PC-3 (cell line): Measurements from ENCODE around the gene PDS5A. TPM values are rescaled to one million over a fixed set of nuclear protein-coding genes. Genes with fewer than 3 reads are reported as not detected.

Experiments used
- ATAC-seq: fragments of 200-7000 bp; cut with Tn5 transposase; 2 replicates; pipeline ENCODE4 v1.9.1; 2020; ENCODE audit warnings: mild to moderate bottlenecking, moderate library complexity
- BruUV-seq: library from RNA; stranded (reverse); fragments of 400-500 nt; replicated peaks from 2 replicates; lab custom pipeline; 2021; lab: Mats Ljungman, UMichigan
- CTCF ChIA-PET: fragments of 300-600 bp; sonication (Branson Sonifier 250); formaldehyde crosslinking; loops from one replicate; lab custom pipeline; 2022; ENCODE audit warnings: antibody characterized with exemption; lab: Charles Lee
- POLR2A ChIA-PET: fragments of 300-600 bp; sonication (Branson Sonifier 250); formaldehyde crosslinking; loops from one replicate; lab custom pipeline; 2022; ENCODE audit warnings: antibody characterized with exemption; ENCODE audit not compliant: unreplicated experiment; lab: Charles Lee
- DNase-seq: peaks from one replicate; pipeline ENCODE4 v3.0.0-alpha.2; 2015
- H2AFZ ChIP-seq: fragments of 300-600 bp; sonication (generic); 2 replicates; pipeline ENCODE4 v1.6.0; 2016; ENCODE audit warnings: antibody characterized with exemption, low read length
- H3F3A ChIP-seq: fragments of 300-600 bp; sonication (generic); one replicate; pipeline ENCODE4 v1.6.0; 2017; ENCODE audit warnings: antibody characterized with exemption, low read length, control low read depth, mild to moderate bottlenecking; ENCODE audit not compliant: unreplicated experiment
- H3K27ac ChIP-seq: fragments of 300-600 bp; sonication (generic); 2 replicates; pipeline ENCODE4 v1.5.1; 2016; ENCODE audit warnings: mild to moderate bottlenecking, low read length
- H3K27me3 ChIP-seq: fragments of 300-600 bp; sonication (generic); 2 replicates; pipeline ENCODE4 v1.6.1; 2016; ENCODE audit warnings: low read length, mixed read lengths
- H3K36me3 ChIP-seq: fragments of 300-600 bp; sonication (generic); 2 replicates; pipeline ENCODE4 v1.6.1; 2016; ENCODE audit warnings: low read depth, mixed run types, low read length, mixed read lengths
- H3K4me1 ChIP-seq: fragments of 300-600 bp; sonication (generic); 2 replicates; pipeline ENCODE4 v1.5.1; 2016; ENCODE audit warnings: low read length; ENCODE audit not compliant: insufficient read depth
- H3K4me2 ChIP-seq: fragments of 300-600 bp; sonication (generic); 2 replicates; pipeline ENCODE4 v1.6.0; 2016; ENCODE audit warnings: low read length
- H3K4me3 ChIP-seq: fragments of 300-600 bp; sonication (generic); 2 replicates; pipeline ENCODE4 v1.5.1; 2016; ENCODE audit warnings: mild to moderate bottlenecking, low read length, mixed read lengths
- H3K79me2 ChIP-seq: fragments of 300-600 bp; sonication (generic); 2 replicates; pipeline ENCODE4 v1.6.1; 2017; ENCODE audit warnings: low read length, mixed read lengths
- H3K9ac ChIP-seq: fragments of 300-600 bp; sonication (generic); 2 replicates; pipeline ENCODE4 v1.6.0; 2016; ENCODE audit warnings: mild to moderate bottlenecking, low read length
- H3K9me2 ChIP-seq: fragments of 300-600 bp; sonication (generic); replicated peaks from 2 replicates; pipeline ENCODE4 v1.6.1; 2016; ENCODE audit warnings: mixed run types, low read length, mixed read lengths
- H3K9me3 ChIP-seq: fragments of 300-600 bp; sonication (generic); 2 replicates; pipeline ENCODE4 v1.6.1; 2016; ENCODE audit warnings: low read length, mixed read lengths
- H4K20me1 ChIP-seq: fragments of 300-600 bp; sonication (generic); 2 replicates; pipeline ENCODE4 v1.6.1; 2016; ENCODE audit warnings: low read length, mixed read lengths
- EZH2 ChIP-seq: fragments of 300-600 bp; sonication (generic); IDR thresholded peaks from one replicate; pipeline ENCODE4 v1.6.1; 2017; ENCODE audit warnings: antibody characterized with exemption, mild to moderate bottlenecking, low read length; ENCODE audit not compliant: unreplicated experiment
- EZH2phosphoT487 ChIP-seq: fragments of 300-600 bp; sonication (generic); IDR thresholded peaks from 2 replicates; pipeline ENCODE4 v1.6.1; 2018; ENCODE audit warnings: mild to moderate bottlenecking, antibody characterized with exemption, low read length, borderline replicate concordance
- intact Hi-C: fragments of 100-400 bp; cut with micrococcal nuclease; formaldehyde crosslinking; loops from 2 replicates; pipeline ENCODE4 v1.9.0; 2023
- total RNA-seq: library from RNA; depleted of rRNA; stranded (reverse); fragments of >200 nt; gene quantifications from 2 replicates; pipeline ENCODE4 v1.2.3, GENCODE V29; 2014
- TF ChIP-seq, protein P1 (sequence below): fragments of 300-600 bp; sonication (generic); conservative IDR thresholded peaks from 2 replicates; pipeline ENCODE4 v1.5.1; 2017; ENCODE audit warnings: antibody characterized with exemption, low read depth, mild to moderate bottlenecking, low read length

The PDS5A gene
- total RNA-seq, 1 experiment from 2014 or later = 39.9 TPM

DNA sequence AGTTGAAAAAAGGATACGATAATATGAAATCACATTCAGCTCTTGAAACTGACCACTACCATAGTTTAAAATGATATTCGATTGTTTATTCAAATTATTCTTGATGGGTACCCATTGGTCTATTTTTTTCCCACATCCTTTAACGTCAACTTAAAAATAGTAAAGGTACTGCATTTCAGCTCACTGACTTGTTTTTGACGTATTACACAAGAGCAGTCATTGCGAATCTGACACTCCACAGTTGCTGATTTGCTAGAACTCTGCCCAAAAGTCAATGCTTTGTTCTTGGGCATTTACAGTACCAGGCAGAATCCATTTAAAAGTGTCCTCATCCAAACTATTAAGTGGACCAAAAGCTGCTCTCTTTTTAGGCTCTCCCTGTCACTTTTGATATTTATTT, 1.2 kb upstream of the PDS5A start:
- Histone ChIP-seq H3K4me1 (peaks cover 12% of the 10 kb centered on the region), H3K36me3 (peaks cover 14% of the 10 kb centered on the region; the same call in 1 of the 2 replicates), H3K9ac (no peak overlapping the region), H4K20me1 (0 out of 2 replicates have a peak, but pooled peaks cover 8% of the 10 kb centered on the region), H3K27me3 (no peaks in the 10 kb centered on the region), H3K27ac (no peak overlapping the region), H3K4me2 (no peak overlapping the region), H3K9me2 (no peaks in the 10 kb centered on the region), H3F3A (no peaks in the 10 kb centered on the region), H3K79me2 (peaks cover 34% of the 10 kb centered on the region), H3K9me3 (no peaks in the 10 kb centered on the region), H2AFZ (no peak overlapping the region), H3K4me3 (no peak overlapping the region)
- BruUV-seq = no TSS peak
- DNase-seq (no peak), ATAC-seq (no peak)
- ChIA-PET POLR2A (no interaction called here), CTCF (no interaction called here)
- TF ChIP-seq EZH2phosphoT487 (no peak), EZH2 (no peak)
- TF ChIP-seq, protein P1, sequence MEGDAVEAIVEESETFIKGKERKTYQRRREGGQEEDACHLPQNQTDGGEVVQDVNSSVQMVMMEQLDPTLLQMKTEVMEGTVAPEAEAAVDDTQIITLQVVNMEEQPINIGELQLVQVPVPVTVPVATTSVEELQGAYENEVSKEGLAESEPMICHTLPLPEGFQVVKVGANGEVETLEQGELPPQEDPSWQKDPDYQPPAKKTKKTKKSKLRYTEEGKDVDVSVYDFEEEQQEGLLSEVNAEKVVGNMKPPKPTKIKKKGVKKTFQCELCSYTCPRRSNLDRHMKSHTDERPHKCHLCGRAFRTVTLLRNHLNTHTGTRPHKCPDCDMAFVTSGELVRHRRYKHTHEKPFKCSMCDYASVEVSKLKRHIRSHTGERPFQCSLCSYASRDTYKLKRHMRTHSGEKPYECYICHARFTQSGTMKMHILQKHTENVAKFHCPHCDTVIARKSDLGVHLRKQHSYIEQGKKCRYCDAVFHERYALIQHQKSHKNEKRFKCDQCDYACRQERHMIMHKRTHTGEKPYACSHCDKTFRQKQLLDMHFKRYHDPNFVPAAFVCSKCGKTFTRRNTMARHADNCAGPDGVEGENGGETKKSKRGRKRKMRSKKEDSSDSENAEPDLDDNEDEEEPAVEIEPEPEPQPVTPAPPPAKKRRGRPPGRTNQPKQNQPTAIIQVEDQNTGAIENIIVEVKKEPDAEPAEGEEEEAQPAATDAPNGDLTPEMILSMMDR = no peak
- intact Hi-C loops = loop anchor here (5.0 to 10.0 kb wide), 3 partner anchors 78 to 514 kb away; partner anchors contain the start of genes N4BP2 and UBE2K

- CTCF ChIA-PET = no interaction called here
- H3K4me3 ChIP-seq = peak overlapping the region; percentile 62; the same call in 1 of the 2 replicates
- no peaks in the 10 kb centered on the region for H3K9me2 ChIP-seq
- H3K9me3 ChIP-seq = no peaks in the 10 kb centered on the region
- ATAC-seq = no peak
- intact Hi-C loops = loop anchor here (5.0 to 10.0 kb wide), 3 partner anchors 79 to 514 kb away; partner anchors contain the start of genes N4BP2 and UBE2K
- H3K27ac ChIP-seq = no peak overlapping the region
- no peaks in the 10 kb centered on the region for H3F3A ChIP-seq
- H3K36me3 ChIP-seq = peaks cover 17% of the 10 kb centered on the region; the same call in 1 of the 2 replicates
- DNase-seq = no peak
- peak overlapping the region; percentile 84 for H3K4me2 ChIP-seq
- H3K27me3 ChIP-seq = no peaks in the 10 kb centered on the region
- 0 out of 2 replicates have a peak, but pooled peaks cover 8% of the 10 kb centered on the region for H4K20me1 ChIP-seq
- H3K9ac ChIP-seq = peak overlapping the region; percentile 72
- peaks cover 12% of the 10 kb centered on the region for H3K4me1 ChIP-seq
- H2AFZ ChIP-seq = peak overlapping the region; percentile 99
- BruUV-seq = no TSS peak
- TF ChIP-seq, protein P1 = no peak
- no peak for TF ChIP-seq EZH2phosphoT487
- no peak for TF ChIP-seq EZH2
- peaks cover 40% of the 10 kb centered on the region for H3K79me2 ChIP-seq
- POLR2A ChIA-PET = no interaction called here
Observed at GRCh38 chr4:39978378-39978775, 666 bp upstream of the PDS5A start.

- Histone ChIP-seq H3K4me3 (peak overlapping the region; percentile 96), H3K4me1 (peaks cover 12% of the 10 kb centered on the region), H2AFZ (peak overlapping the region; percentile 72), H3K27me3 (no peaks in the 10 kb centered on the region), H3K9me2 (no peaks in the 10 kb centered on the region), H3F3A (no peaks in the 10 kb centered on the region), H3K4me2 (peak overlapping the region; percentile 98), H4K20me1 (0 out of 2 replicates have a peak, but pooled peaks cover 8% of the 10 kb centered on the region), H3K27ac (peak overlapping the region; percentile 34), H3K9ac (peak overlapping the region; percentile 98), H3K36me3 (peaks cover 22% of the 10 kb centered on the region; the same call in 1 of the 2 replicates), H3K9me3 (no peaks in the 10 kb centered on the region), H3K79me2 (peaks cover 52% of the 10 kb centered on the region)
- DNase-seq (no peak), ATAC-seq (peak; percentile 34)
- intact Hi-C loops = loop anchor here (5.0 to 10.0 kb wide), 3 partner anchors 80 to 512 kb away; partner anchors contain the start of genes N4BP2 and UBE2K
- ChIA-PET CTCF (no interaction called here), POLR2A (no interaction called here)
- no TSS peak for BruUV-seq
- TF ChIP-seq EZH2phosphoT487 (no peak), EZH2 (no peak)
- TF ChIP-seq, protein P1 = no peak
Observed at GRCh38 chr4:39976945-39977488, 694 bp downstream of the PDS5A start.
